HG02642 (cell line): ENCODE results near the gene SNX4.
A peak's percentile ranks its signal among the peaks of the same experiment; 100 is the strongest.

Experiments
- ATAC-seq: cut with Tn5 transposase; IDR thresholded peaks from one replicate; pipeline ENCODE4 v1.9.1; 2021; ENCODE audit warnings: mild to moderate bottlenecking; ENCODE audit not compliant: unreplicated experiment, poor library complexity

SNX4 gene

GRCh38 chr3:125470671-125471070, 49.3 kb downstream of the SNX4 start:
- ATAC-seq: no peak

- no peak for ATAC-seq
Measured at GRCh38 chr3:125462722-125463299, 57.2 kb downstream of the SNX4 start.

- ATAC-seq: no peak
Measured at GRCh38 chr3:125461896-125462295, 58.1 kb downstream of the SNX4 start.

GRCh38 chr3:125460233-125460632, 59.8 kb downstream of the SNX4 start:
- ATAC-seq: no peak

GRCh38 chr3:125443923-125444322, 76.1 kb downstream of the SNX4 start:
- ATAC-seq: no peak

GRCh38 chr3:125442506-125442905, 77.5 kb downstream of the SNX4 start:
- no peak for ATAC-seq

- ATAC-seq: no peak
Measured at GRCh38 chr3:125440970-125441369, 79.0 kb downstream of the SNX4 start.

- no peak for ATAC-seq
Measured at GRCh38 chr3:125440559-125440955, 79.4 kb downstream of the SNX4 start.

GRCh38 chr3:125437631-125438435, 82.2 kb downstream of the SNX4 start:
- ATAC-seq: no peak

- no peak for ATAC-seq
Measured at GRCh38 chr3:125436921-125437320, 83.1 kb downstream of the SNX4 start.

- ATAC-seq: no peak
Measured at GRCh38 chr3:125435231-125435630, 84.8 kb downstream of the SNX4 start.

GRCh38 chr3:125434582-125435011, 85.4 kb downstream of the SNX4 start:
- ATAC-seq: peak; percentile 57

GRCh38 chr3:125433611-125434041, 86.4 kb downstream of the SNX4 start:
- no peak for ATAC-seq

GRCh38 chr3:125433091-125433534, 86.9 kb downstream of the SNX4 start:
- no peak for ATAC-seq

- ATAC-seq: no peak
Measured at GRCh38 chr3:125431912-125432790, 87.9 kb downstream of the SNX4 start.

GRCh38 chr3:125431391-125431790, 88.6 kb downstream of the SNX4 start:
- no peak for ATAC-seq

- no peak for ATAC-seq
Measured at GRCh38 chr3:125428216-125428830, 91.7 kb downstream of the SNX4 start.

- ATAC-seq: no peak
Measured at GRCh38 chr3:125418306-125418705, 101.7 kb downstream of the SNX4 start.

GRCh38 chr3:125416235-125416634, 103.8 kb downstream of the SNX4 start:
- no peak for ATAC-seq

- no peak for ATAC-seq
Measured at GRCh38 chr3:125414669-125415068, 105.3 kb downstream of the SNX4 start.
